ENCODE measurements around the gene NTF3. TPM values are rescaled to one million over a fixed set of nuclear protein-coding genes. Genes with fewer than 3 reads are reported as not detected.

Gene NTF3
- total and polyA plus RNA-seq, 2 of the 8 experiments (the other 6 are each of a cell fraction or from before 2014, with no cell fraction given): 1.4 to 2.3 TPM

GRCh38 chr12:5440978-5441377, 9.1 kb downstream of the NTF3 start (continued):
- no peak for TF ChIP-seq E2F6 (IDR thresholded peaks at IDR 0.05)
- TF ChIP-seq POLR2A (IDR thresholded peaks at IDR 0.05; ENCODE audit: control extremely low read depth in 1 of 2, low read depth in 2 of 2, low read length in 2 of 2): no peak
- TF ChIP-seq FOSL1 (IDR thresholded peaks at IDR 0.05; ENCODE audit: insufficient read depth, low read depth, low read length): no peak
- no peak for TF ChIP-seq RXRA (IDR thresholded peaks at IDR 0.05; ENCODE audit: insufficient read depth, low read depth, low read length)
- TF ChIP-seq USF2 (IDR thresholded peaks at IDR 0.05; ENCODE audit: low read length): no peak
- TF ChIP-seq SP2 (IDR thresholded peaks at IDR 0.05; ENCODE audit: low read length): no peak
- no peak for TF ChIP-seq YY1 (IDR thresholded peaks at IDR 0.05; ENCODE audit: low read depth, low read length)
- no peak for TF ChIP-seq TCF12 (IDR thresholded peaks at IDR 0.05; ENCODE audit: low read depth, low read length)
- no peak for TF ChIP-seq EGR1 (IDR thresholded peaks at IDR 0.05; ENCODE audit: borderline replicate concordance, low read depth, low read length)
